ENCODE measurements around the gene CFAP45. TPM values are rescaled to one million over a fixed set of nuclear protein-coding genes. Genes with fewer than 3 reads are reported as not detected.

The CFAP45 gene
- total RNA-seq, 1 donor from 2014 or later = 2.8 TPM

DNA sequence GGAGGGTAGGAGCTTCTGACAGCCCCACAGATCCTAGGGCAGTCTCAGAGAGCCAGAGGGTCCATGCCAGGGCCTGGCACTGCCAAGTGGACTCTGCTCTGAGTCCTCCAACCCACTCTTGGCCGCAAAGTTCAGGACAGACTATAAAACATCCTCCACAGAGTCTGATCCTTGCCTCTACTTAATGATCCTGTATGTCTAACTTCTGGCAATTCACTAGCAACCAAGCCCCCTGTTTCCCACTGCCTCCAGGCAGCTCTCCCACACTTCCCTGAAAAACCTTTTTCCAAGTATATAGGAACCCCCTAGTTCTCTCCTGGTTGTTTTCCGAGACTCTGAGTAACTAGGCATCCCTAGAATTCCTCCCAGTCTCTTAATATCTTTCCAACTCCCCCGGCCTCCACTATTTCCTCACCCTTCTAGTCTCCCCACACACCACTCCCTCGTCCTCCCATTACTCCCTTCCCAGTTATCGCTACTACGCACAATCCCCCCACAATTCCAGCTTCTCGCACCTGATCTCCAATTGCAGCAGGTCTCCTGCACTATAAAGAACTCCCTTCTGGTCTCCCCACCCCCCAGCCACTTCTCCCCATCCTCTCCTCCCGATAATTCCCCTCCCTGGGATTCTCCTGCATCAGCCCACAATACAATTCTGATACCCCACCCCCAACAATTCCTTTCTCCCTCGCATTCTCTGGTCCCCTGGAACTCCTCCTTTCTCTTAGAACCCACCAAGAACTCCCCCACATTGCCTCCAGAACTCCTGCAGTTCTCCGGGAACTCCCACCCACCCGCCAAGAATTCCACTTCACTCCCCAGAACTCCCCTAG lies 44.9 kb upstream of the CFAP45 start:
- Mint-ChIP-seq H3K4me1 (ENCODE audit: unreplicated experiment) (peaks cover 57% of the 10 kb centered on the region), H3K36me3 (peaks cover 5% of the 10 kb centered on the region), H3K27ac (peak overlapping the region; percentile 91), H3K4me3 (peak overlapping the region; percentile 98), H3K27me3 (no peaks in the 10 kb centered on the region), H3K9me3 (no peaks in the 10 kb centered on the region)
- TF ChIP-seq, protein P1, sequence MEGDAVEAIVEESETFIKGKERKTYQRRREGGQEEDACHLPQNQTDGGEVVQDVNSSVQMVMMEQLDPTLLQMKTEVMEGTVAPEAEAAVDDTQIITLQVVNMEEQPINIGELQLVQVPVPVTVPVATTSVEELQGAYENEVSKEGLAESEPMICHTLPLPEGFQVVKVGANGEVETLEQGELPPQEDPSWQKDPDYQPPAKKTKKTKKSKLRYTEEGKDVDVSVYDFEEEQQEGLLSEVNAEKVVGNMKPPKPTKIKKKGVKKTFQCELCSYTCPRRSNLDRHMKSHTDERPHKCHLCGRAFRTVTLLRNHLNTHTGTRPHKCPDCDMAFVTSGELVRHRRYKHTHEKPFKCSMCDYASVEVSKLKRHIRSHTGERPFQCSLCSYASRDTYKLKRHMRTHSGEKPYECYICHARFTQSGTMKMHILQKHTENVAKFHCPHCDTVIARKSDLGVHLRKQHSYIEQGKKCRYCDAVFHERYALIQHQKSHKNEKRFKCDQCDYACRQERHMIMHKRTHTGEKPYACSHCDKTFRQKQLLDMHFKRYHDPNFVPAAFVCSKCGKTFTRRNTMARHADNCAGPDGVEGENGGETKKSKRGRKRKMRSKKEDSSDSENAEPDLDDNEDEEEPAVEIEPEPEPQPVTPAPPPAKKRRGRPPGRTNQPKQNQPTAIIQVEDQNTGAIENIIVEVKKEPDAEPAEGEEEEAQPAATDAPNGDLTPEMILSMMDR (conservative IDR thresholded peaks at IDR 0.05) = no peak
- no peak for DNase-seq (ENCODE audit: extremely low spot score, unreplicated experiment)

DNA sequence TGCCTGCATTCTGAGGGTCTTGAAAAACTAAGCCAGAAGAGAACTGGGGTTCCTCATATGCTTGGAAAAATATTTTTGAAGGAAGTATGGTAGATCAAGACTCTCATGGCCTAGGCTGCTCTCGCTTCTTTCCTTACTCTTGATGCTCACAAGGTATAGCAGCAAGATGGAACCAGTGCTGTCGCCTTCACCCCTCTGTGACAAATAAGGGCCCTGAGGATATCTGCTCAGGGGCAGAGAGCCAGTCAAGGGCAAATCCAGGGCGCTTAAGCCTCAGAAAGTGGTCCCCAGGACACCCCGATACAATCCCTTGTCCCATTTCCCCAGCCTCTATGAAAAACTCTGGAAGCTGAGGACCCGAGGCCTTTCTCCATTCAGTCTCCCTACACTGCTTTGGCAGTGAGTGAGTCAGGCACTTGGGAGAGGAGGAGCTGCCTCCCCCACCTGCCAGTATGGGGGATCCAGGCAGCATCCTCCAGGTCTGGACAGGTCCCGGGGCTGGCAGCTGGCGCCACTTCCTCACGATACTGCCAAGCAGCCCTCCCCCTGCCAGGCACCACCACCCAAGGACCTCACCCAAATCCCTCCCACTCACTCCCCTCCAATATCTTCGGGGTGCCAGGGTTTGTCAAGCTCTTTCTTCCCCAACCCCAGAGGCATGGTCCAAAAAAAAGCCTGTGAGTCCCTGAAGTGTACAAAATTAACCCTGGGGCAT lies 44.1 kb upstream of the CFAP45 start:
- no peak for DNase-seq (ENCODE audit: extremely low spot score, unreplicated experiment)
- no peaks in the 10 kb centered on the region for H3K27me3 Mint-ChIP-seq
- peaks cover 10% of the 10 kb centered on the region for H3K36me3 Mint-ChIP-seq
- H3K9me3 Mint-ChIP-seq = no peaks in the 10 kb centered on the region
- no peak overlapping the region for H3K27ac Mint-ChIP-seq
- TF ChIP-seq, protein P1 (conservative IDR thresholded peaks at IDR 0.05) = no peak
- H3K4me1 Mint-ChIP-seq (ENCODE audit: unreplicated experiment) = peaks cover 59% of the 10 kb centered on the region
- peak overlapping the region; percentile 98 for H3K4me3 Mint-ChIP-seq

DNA sequence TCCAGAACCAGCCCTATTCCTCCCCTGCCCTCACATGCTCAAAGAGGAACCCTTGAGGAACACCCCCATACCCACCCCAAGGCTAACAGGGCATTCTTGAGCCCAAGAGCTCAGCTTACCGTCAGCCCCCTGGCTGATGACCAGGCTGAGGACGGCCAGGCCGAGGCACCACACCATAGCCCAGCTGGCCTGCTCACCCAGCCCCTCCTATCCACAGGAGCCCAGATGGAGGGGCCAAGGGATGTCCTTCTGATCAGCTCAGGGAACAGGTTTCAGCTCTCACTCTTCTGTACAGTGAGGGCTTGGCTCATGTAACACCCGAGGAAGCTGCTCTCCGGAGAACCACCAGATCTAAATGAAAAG lies 43.3 kb upstream of the CFAP45 start:
- DNase-seq (ENCODE audit: extremely low spot score, unreplicated experiment) = no peak
- Mint-ChIP-seq H3K27ac (no peak overlapping the region), H3K9me3 (no peaks in the 10 kb centered on the region), H3K36me3 (peaks cover 10% of the 10 kb centered on the region), H3K4me1 (ENCODE audit: unreplicated experiment) (peaks cover 65% of the 10 kb centered on the region), H3K27me3 (no peaks in the 10 kb centered on the region), H3K4me3 (peak overlapping the region; percentile 73)
- TF ChIP-seq, protein P1 (conservative IDR thresholded peaks at IDR 0.05) = no peak

DNA sequence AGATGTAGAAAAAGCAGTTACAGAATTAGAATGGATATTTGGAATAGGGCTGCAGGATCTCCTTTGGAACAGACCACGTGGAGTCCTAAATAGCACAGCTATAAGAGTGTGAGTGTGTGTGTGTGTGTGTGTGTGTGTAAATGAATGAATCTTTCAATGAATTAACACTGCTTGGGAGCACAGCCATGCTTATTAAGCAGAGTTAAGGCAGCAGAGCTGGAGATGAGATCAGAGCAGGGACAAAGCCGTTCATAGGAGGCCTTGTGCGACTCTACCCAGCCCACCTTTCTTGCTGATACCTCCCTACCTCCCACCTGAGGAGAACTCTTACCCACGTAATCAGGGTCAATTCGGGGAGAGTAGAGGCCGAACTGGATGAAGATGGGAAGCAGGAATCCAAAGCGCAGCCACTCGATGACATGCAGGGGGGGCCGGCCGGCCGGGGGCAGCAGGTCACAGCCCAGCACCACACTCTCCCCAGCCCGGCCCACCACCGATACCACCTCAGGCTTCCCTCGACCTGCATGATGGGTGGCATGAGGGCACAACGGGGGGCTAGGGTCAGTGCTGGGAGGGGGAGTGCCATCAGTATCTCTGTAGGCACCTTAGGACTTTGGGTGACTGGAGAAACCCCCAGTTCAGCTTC lies 42.8 kb upstream of the CFAP45 start:
- H3K4me1 Mint-ChIP-seq (ENCODE audit: unreplicated experiment) = peaks cover 69% of the 10 kb centered on the region
- TF ChIP-seq, protein P1 (conservative IDR thresholded peaks at IDR 0.05) = no peak
- no peak for DNase-seq (ENCODE audit: extremely low spot score, unreplicated experiment)
- H3K27ac Mint-ChIP-seq = peak overlapping the region; percentile 67
- H3K9me3 Mint-ChIP-seq = no peaks in the 10 kb centered on the region
- H3K36me3 Mint-ChIP-seq = peaks cover 10% of the 10 kb centered on the region
- peak overlapping the region; percentile 75 for H3K4me3 Mint-ChIP-seq
- H3K27me3 Mint-ChIP-seq = no peaks in the 10 kb centered on the region

DNA sequence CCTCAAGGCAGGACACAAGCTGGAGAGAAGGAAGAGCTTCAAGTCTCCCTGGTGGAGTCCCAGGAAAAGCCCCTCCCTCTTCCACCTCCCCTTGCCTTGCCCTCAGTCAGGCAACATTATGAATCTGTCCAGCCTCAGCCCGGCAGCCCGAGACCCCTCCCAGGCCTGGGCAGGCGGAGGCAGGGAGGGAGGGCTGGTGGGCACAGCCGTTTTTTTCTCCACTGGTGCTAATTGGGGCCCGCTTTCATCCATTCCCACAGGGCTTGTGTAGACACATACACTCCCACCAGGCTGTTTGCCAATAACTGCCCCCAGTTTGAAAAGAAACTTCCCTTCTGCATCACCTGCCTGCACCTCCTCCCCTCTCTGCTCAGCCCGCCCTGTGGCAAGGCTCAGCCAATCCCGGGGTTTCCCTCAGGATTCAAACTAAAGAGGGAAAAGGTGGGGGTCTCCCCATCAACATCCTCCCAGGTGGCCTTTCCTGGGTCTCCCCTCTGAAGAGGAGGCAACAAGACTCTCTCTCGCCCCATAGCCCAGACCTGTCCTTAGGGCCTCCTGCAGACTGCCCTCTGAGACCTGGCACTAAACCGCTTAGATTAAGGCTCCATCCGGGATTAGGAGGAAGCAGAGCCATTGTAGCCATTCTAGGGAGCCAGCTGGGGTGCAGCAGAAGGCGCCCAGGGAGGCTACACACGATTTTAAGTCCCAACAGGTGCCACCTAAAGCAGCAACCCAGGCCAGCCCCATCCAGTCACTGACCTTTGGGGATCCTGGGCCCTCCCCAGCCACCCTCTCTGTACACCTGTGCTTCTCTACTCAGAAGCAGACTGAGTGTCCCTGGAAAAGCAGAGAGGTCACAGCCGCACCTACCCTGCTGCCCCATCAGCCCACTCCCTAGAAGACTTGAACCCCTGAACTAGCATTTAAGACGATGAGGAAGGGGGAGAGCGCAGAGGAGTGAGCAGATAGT lies 41.9 kb upstream of the CFAP45 start:
- peaks cover 10% of the 10 kb centered on the region for H3K36me3 Mint-ChIP-seq
- DNase-seq (ENCODE audit: extremely low spot score, unreplicated experiment) = no peak
- H3K27ac Mint-ChIP-seq = no peak overlapping the region
- TF ChIP-seq, protein P1 (conservative IDR thresholded peaks at IDR 0.05) = no peak
- peak overlapping the region; percentile 75 for H3K4me3 Mint-ChIP-seq
- no peaks in the 10 kb centered on the region for H3K27me3 Mint-ChIP-seq
- no peaks in the 10 kb centered on the region for H3K9me3 Mint-ChIP-seq
- H3K4me1 Mint-ChIP-seq (ENCODE audit: unreplicated experiment) = peaks cover 74% of the 10 kb centered on the region
